Colonic mucosa (tissue), 4 donors: Measurements from ENCODE around the gene PLEKHG1. TPM values are rescaled to one million over a fixed set of nuclear protein-coding genes. Genes with fewer than 3 reads are reported as not detected.
A peak's percentile ranks its signal among the peaks of the same experiment; 100 is the strongest.

Experiments
- DNase-seq: peaks from one replicate; pipeline ENCODE4 v3.0.0-alpha.2; 2020
- H3K27ac ChIP-seq: fragments of 200-600 bp; one replicate; pipeline ENCODE4 v1.8.0; 2021
- H3K27me3 ChIP-seq: fragments of 200-600 bp; one replicate; pipeline ENCODE4 v1.8.0; 2021
- H3K36me3 ChIP-seq: fragments of 200-600 bp; one replicate; pipeline ENCODE4 v1.8.0; 2021
- H3K4me1 ChIP-seq: fragments of 200-600 bp; one replicate; pipeline ENCODE4 v1.8.0; 2021; ENCODE audit warnings: mild to moderate bottlenecking
- H3K4me3 ChIP-seq: fragments of 200-600 bp; one replicate; pipeline ENCODE4 v1.8.0; 2021
- H3K9ac ChIP-seq, 2 donors: one replicate each; pipeline ENCODE4 v1.7.0; 2013; ENCODE audit warnings: control low read depth in 2 of 2, low read depth in 2 of 2, low read length in 2 of 2
- H3K9me3 ChIP-seq: fragments of 200-600 bp; one replicate; pipeline ENCODE4 v1.8.0; 2021
- intact Hi-C: fragments of 100-400 bp; cut with DNase I; formaldehyde crosslinking; loops from one replicate; pipeline ENCODE4 v1.14.1; 2022
- total RNA-seq, 2 donors: library from RNA; stranded (reverse); fragmentation: NEBNext Ultra II Directional in 1 of 2; extraction: Animal tissue kit (Norgen Biotek cat#: 25700) in 1 of 2; gene quantifications; one replicate each; pipeline ENCODE4 v1.2.1, GENCODE V29; 2021
- TF ChIP-seq, protein P1 (sequence below): fragments of 200-600 bp; IDR thresholded peaks from one replicate; pipeline ENCODE4 v1.8.0; 2022; ENCODE audit warnings: antibody characterized with exemption, mild to moderate bottlenecking
- donor health status: healthy.
- donor health status: DM: no; HTN: no; CAD: no.
- donor health status: DM: no; HTN: no; CAD: no.

PLEKHG1 gene
- total RNA-seq, 2 donors from 2014 or later = 21.8 to 25.2 TPM

DNA sequence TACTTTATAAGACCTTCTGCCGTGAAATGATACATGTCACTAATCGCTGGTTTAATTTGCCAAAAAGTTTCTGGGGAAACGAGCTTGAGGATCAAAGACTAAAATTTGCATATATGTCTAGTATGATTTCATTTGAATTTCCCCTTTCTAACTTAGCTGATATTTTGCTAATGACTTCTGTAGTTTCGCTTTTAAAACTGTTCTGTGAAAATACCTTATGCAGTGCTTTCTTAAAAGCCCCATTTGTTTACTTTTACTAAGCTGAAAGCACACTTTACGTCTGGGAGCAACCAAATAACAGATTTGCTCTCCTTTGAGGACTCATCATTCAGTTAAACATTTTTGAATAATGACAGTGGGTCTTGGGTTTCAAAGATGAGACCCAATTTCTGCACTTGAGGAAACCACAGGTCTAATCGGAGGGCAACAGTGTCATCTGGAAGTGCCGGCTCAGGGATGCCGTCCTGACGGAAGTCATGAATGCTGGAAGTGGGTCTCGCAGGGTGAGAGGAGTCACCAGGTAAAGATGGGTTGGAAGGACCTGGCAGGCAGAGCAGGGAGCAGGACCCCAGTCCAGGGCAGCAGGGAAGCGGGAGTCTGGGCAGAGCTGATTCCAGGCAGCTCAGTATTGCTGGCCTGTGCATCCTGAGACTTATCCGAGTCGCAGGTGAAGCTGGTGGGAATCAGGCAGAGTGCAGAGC, 33.2 kb downstream of the PLEKHG1 start:
- H3K36me3 ChIP-seq = no peaks in the 10 kb centered on the region
- H3K9ac ChIP-seq = no peak overlapping the region
- no peaks in the 10 kb centered on the region for H3K9me3 ChIP-seq
- DNase-seq = no peak
- no peaks in the 10 kb centered on the region for H3K27me3 ChIP-seq
- peaks cover 7% of the 10 kb centered on the region for H3K4me1 ChIP-seq
- no peak overlapping the region for H3K4me3 ChIP-seq
- TF ChIP-seq, protein P1, sequence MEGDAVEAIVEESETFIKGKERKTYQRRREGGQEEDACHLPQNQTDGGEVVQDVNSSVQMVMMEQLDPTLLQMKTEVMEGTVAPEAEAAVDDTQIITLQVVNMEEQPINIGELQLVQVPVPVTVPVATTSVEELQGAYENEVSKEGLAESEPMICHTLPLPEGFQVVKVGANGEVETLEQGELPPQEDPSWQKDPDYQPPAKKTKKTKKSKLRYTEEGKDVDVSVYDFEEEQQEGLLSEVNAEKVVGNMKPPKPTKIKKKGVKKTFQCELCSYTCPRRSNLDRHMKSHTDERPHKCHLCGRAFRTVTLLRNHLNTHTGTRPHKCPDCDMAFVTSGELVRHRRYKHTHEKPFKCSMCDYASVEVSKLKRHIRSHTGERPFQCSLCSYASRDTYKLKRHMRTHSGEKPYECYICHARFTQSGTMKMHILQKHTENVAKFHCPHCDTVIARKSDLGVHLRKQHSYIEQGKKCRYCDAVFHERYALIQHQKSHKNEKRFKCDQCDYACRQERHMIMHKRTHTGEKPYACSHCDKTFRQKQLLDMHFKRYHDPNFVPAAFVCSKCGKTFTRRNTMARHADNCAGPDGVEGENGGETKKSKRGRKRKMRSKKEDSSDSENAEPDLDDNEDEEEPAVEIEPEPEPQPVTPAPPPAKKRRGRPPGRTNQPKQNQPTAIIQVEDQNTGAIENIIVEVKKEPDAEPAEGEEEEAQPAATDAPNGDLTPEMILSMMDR = no peak
- H3K27ac ChIP-seq = peak overlapping the region; percentile 30
- intact Hi-C loops = no loop called here

DNA sequence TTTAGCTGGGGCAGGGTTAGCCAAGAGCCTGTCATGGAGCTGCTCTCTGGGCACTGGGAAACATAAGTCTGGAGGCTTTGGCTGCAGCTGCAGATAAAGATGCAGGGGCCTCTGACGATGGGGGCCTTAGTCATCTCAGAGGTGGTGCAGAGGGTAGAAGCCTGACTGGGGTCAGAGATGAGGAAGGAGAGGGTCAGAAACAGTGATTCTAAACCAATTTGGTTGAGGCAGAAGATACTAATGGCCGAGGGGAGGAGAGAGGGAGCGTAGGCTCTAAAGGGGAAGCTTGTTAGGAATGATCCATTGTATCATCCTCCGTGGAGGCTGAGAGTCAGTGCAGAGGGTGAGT, 33.8 kb downstream of the PLEKHG1 start:
- H3K4me1 ChIP-seq = peaks cover 4% of the 10 kb centered on the region
- no peak overlapping the region for H3K9ac ChIP-seq
- intact Hi-C loops = no loop called here
- no peak for DNase-seq
- TF ChIP-seq, protein P1 = no peak
- no peaks in the 10 kb centered on the region for H3K9me3 ChIP-seq
- H3K4me3 ChIP-seq = no peak overlapping the region
- H3K36me3 ChIP-seq = no peaks in the 10 kb centered on the region
- H3K27ac ChIP-seq = no peak overlapping the region
- no peaks in the 10 kb centered on the region for H3K27me3 ChIP-seq

DNA sequence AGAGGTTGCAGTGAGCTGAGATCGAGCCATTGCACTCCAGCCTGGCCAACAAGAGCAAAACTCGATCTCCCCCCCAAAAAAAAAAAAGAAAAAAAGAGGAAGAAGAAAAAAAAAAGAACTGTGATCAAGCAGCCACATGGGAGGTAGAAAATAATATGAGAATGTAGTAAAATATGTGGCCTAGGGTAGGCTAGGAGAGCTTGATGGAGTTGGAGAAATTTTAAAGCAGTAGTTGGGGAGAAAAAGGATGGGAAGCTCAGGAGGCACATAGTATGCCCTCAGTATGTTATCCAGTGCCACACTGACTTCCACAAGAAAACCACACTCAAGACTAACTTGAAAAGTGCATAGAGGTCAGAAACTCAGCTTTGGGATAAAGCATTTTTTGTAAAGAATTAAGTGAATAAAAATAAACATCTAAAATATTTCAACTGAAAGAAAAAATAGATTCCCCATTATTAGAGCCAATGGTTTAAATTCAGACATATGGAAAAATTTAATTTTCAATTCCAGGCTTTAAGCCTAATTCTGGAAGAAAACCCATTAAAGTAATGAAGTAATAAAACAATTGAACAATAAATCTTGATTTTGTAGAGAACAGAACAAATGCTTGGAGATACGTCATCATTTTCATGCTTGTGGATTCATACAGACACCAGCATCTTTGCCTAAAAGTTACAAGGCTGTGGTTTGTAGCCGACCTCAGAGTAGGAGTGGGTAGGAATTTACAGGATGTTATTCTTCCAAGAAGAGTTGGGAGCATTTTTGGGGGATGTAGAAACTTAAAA, 34.7 kb downstream of the PLEKHG1 start:
- TF ChIP-seq, protein P1 = no peak
- H3K9ac ChIP-seq = no peak overlapping the region
- H3K9me3 ChIP-seq = no peaks in the 10 kb centered on the region
- no peaks in the 10 kb centered on the region for H3K36me3 ChIP-seq
- no peaks in the 10 kb centered on the region for H3K4me1 ChIP-seq
- intact Hi-C loops = no loop called here
- no peak overlapping the region for H3K4me3 ChIP-seq
- DNase-seq = no peak
- no peak overlapping the region for H3K27ac ChIP-seq
- H3K27me3 ChIP-seq = no peaks in the 10 kb centered on the region

DNA sequence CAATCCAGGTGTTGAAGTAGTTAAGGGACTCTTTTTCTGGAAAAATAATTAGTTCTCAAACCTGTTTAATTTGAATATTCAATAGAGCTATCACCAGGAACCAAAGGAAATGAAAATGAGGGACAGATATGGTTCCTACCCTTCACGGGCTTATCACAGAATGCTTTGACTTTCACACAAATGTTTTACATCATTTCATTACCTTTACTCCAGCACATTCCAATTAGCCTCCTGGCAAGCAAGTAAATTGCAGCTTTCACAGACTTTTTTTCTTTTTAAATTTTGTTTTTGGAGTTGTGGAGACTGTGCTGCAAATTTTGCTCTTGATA, 35.2 kb downstream of the PLEKHG1 start:
- no peak for DNase-seq
- TF ChIP-seq, protein P1 = no peak
- H3K27ac ChIP-seq = no peak overlapping the region

GRCh38 chr6:150635906-150636514, 36.3 kb downstream of the PLEKHG1 start:
- Histone ChIP-seq H3K4me3 (no peak overlapping the region), H3K36me3 (no peaks in the 10 kb centered on the region), H3K27me3 (no peaks in the 10 kb centered on the region), H3K27ac (no peak overlapping the region), H3K9ac (peak overlapping the region in 1 of 2 donors; percentile 13), H3K4me1 (peaks cover 5% of the 10 kb centered on the region), H3K9me3 (no peaks in the 10 kb centered on the region)
- TF ChIP-seq, protein P1 = no peak
- intact Hi-C loops = no loop called here
- DNase-seq = no peak

More for the DNA sequence above, 35.2 kb downstream of the PLEKHG1 start:
- no peak overlapping the region for H3K4me3 ChIP-seq
- no peaks in the 10 kb centered on the region for H3K27me3 ChIP-seq
- no peaks in the 10 kb centered on the region for H3K9me3 ChIP-seq
- no peaks in the 10 kb centered on the region for H3K36me3 ChIP-seq
- intact Hi-C loops = no loop called here
- no peak overlapping the region for H3K9ac ChIP-seq
- H3K4me1 ChIP-seq = no peaks in the 10 kb centered on the region
